Adipocyte (in vitro differentiated cells): ENCODE measurements around the gene DIO2.

Experiments used
- DNase-seq: peaks from one replicate; pipeline ENCODE4 v3.0.0-alpha.2; 2015; ENCODE audit warnings: low read depth
- H3K27me3 ChIP-seq: replicated peaks from 2 replicates; pipeline ENCODE4 v1.7.0; 2013; ENCODE audit warnings: mild to moderate bottlenecking, low read length, moderate library complexity; ENCODE audit not compliant: control insufficient read depth, insufficient read depth
- H3K36me3 ChIP-seq: 2 replicates; pipeline ENCODE4 v1.7.0; 2013; ENCODE audit warnings: low read length, mild to moderate bottlenecking, moderate library complexity; ENCODE audit not compliant: control insufficient read depth, insufficient read depth, severe bottlenecking
- H3K4me1 ChIP-seq: 2 replicates; pipeline ENCODE4 v1.7.0; 2013; ENCODE audit warnings: mild to moderate bottlenecking, low read length, moderate library complexity; ENCODE audit not compliant: control insufficient read depth, insufficient read depth
- H3K4me3 ChIP-seq: 2 replicates; pipeline ENCODE4 v1.7.0; 2013; ENCODE audit warnings: mild to moderate bottlenecking, low read length, moderate library complexity
- H3K9ac ChIP-seq: 2 replicates; pipeline ENCODE4 v1.7.0; 2013; ENCODE audit warnings: mild to moderate bottlenecking, low read length, moderate library complexity
- H3K9me3 ChIP-seq: 2 replicates; pipeline ENCODE4 v1.7.0; 2013; ENCODE audit warnings: mild to moderate bottlenecking, low read length, moderate library complexity; ENCODE audit not compliant: control insufficient read depth

Gene DIO2

DNA sequence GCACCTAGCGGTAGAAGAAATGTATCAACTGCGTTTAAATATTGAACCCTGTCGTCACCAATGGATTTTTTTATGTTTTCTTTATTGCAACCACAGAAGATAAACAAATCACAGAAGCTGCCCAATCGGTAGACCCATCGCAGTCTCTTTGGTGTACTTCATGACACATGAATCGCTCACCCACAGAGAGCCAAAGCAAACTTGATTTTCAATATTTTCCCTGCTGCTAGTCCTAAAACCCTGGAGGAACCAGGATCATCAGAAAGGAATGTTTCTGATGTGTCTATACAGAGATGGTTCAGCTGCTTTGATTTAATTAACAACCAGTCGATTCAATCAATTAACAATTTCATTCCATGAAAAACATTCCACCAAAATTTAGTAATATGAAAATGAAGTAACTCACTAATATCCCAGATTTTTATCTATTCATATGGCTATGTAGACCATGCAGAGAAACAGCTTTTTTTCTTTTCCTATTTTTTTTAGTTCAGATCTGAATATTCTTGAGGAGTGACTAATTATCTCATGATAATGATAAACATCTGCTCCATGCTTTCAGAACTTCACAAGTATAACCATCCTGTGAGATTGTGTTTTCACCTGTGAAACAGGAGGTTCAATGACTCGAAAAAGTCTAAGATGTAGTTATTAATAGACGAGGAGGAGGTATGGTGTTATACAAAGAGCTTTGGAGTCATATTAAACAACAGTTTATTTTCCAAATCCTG, 46.1 kb downstream of the DIO2 start:
- peaks cover 10% of the 10 kb centered on the region for H3K4me1 ChIP-seq
- peak; percentile 42 for DNase-seq
- no peaks in the 10 kb centered on the region for H3K9me3 ChIP-seq
- H3K9ac ChIP-seq: no peak overlapping the region
- H3K27me3 ChIP-seq: no peaks in the 10 kb centered on the region
- no peaks in the 10 kb centered on the region for H3K36me3 ChIP-seq
- H3K4me3 ChIP-seq: no peak overlapping the region

GRCh38 chr14:80152763-80153162, 58.5 kb downstream of the DIO2 start:
- no peaks in the 10 kb centered on the region for H3K36me3 ChIP-seq
- no peak for DNase-seq
- H3K27me3 ChIP-seq: no peaks in the 10 kb centered on the region
- H3K9me3 ChIP-seq: no peaks in the 10 kb centered on the region
- no peak overlapping the region for H3K9ac ChIP-seq
- H3K4me3 ChIP-seq: no peak overlapping the region
- H3K4me1 ChIP-seq: no peaks in the 10 kb centered on the region

GRCh38 chr14:80152166-80152565, 59.1 kb downstream of the DIO2 start:
- no peaks in the 10 kb centered on the region for H3K36me3 ChIP-seq
- H3K9me3 ChIP-seq: no peaks in the 10 kb centered on the region

GRCh38 chr14:80150301-80150700, 61.0 kb downstream of the DIO2 start:
- Histone ChIP-seq H3K27me3 (no peaks in the 10 kb centered on the region), H3K4me1 (no peaks in the 10 kb centered on the region), H3K4me3 (no peak overlapping the region), H3K9me3 (no peaks in the 10 kb centered on the region), H3K36me3 (no peaks in the 10 kb centered on the region), H3K9ac (no peak overlapping the region)
- DNase-seq: no peak

More at GRCh38 chr14:80152166-80152565, 59.1 kb downstream of the DIO2 start:
- Histone ChIP-seq H3K4me3 (no peak overlapping the region), H3K9ac (no peak overlapping the region), H3K4me1 (no peaks in the 10 kb centered on the region), H3K27me3 (no peaks in the 10 kb centered on the region)
- peak; percentile 76 for DNase-seq
